Hippocampal formation (tissue), 2 donors: Measurements from ENCODE around the gene WDR90.
"Not testable (repeated sequence)": the region's sequence is repeated elsewhere in the genome, so short reads cannot be mapped to it uniquely, and the experiment has no call there.

Source experiments
- DNase-seq, 2 donors: peaks; one replicate each; lab custom pipeline; 2025; lab: John Stamatoyannopoulos, UW

Gene WDR90

GRCh38 chr16:689175-689897 lies 40.2 kb downstream of the WDR90 start:
- DNase-seq, result no peak

GRCh38 chr16:691242-691641 lies 42.1 kb downstream of the WDR90 start:
- DNase-seq, result not testable (repeated sequence)

GRCh38 chr16:692356-693108 lies 43.4 kb downstream of the WDR90 start:
- no peak for DNase-seq

- DNase-seq, result no peak
Observed at GRCh38 chr16:693364-693763, 44.2 kb downstream of the WDR90 start.

GRCh38 chr16:693766-694165 lies 44.6 kb downstream of the WDR90 start:
- DNase-seq, result no peak

GRCh38 chr16:694187-694862 lies 45.2 kb downstream of the WDR90 start:
- no peak for DNase-seq

GRCh38 chr16:694863-695354 lies 45.7 kb downstream of the WDR90 start:
- DNase-seq, result no peak

- no peak for DNase-seq
Observed at GRCh38 chr16:695355-696089, 46.4 kb downstream of the WDR90 start.

GRCh38 chr16:698911-699671 lies 49.9 kb downstream of the WDR90 start:
- DNase-seq, result no peak

GRCh38 chr16:700684-701584 lies 51.8 kb downstream of the WDR90 start:
- no peak for DNase-seq

- no peak for DNase-seq
Observed at GRCh38 chr16:702341-702740, 53.2 kb downstream of the WDR90 start.

- no peak for DNase-seq
Observed at GRCh38 chr16:703406-703805, 54.2 kb downstream of the WDR90 start.

- no peak for DNase-seq
Observed at GRCh38 chr16:704047-704446, 54.9 kb downstream of the WDR90 start.

- no peak for DNase-seq
Observed at GRCh38 chr16:704552-705380, 55.6 kb downstream of the WDR90 start.

- peak; percentile 39 to 41 for DNase-seq
Observed at GRCh38 chr16:705431-706188, 56.4 kb downstream of the WDR90 start, which contains the start of gene FBXL16. Gene FBXL16, minus strand, starts transcription at chr16:705801. Its CDS starts 8,396 bp downstream, at chr16:697405.

- DNase-seq, result no peak
Observed at GRCh38 chr16:706189-707061, 57.3 kb downstream of the WDR90 start.

- DNase-seq, result no peak
Observed at GRCh38 chr16:707062-707538, 57.9 kb downstream of the WDR90 start.
